Activated naive CD4-positive, alpha-beta T cell treated with anti-CD3 and anti-CD28 coated beads, Interleukin-2, amount 50 U/mL, for 16 hours (primary cell): ENCODE measurements around the gene LYSMD4.

Source experiments
- DNase-seq: peaks from one replicate; pipeline ENCODE4 v3.0.0-alpha.2; 2020

Gene LYSMD4

DNA sequence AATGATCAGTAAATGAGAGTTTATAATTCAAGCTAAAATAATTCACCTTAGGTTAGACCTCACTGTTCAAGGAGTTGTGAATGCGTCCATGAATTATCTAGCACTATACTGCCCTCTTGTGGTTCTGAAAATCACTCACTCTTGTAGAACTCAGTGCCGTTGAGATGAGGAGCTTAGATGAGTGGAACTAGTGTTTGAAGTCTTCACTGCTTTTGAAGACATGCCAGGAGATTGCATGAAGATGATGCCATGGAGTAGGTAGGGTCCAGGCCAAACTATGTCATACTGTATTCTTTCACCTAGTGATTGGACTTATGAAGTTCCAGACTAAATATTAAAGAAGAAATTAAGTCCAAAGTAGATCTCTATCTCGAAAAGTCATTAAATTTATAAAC is 28.8 kb downstream of the LYSMD4 start:
- DNase-seq: no peak

DNA sequence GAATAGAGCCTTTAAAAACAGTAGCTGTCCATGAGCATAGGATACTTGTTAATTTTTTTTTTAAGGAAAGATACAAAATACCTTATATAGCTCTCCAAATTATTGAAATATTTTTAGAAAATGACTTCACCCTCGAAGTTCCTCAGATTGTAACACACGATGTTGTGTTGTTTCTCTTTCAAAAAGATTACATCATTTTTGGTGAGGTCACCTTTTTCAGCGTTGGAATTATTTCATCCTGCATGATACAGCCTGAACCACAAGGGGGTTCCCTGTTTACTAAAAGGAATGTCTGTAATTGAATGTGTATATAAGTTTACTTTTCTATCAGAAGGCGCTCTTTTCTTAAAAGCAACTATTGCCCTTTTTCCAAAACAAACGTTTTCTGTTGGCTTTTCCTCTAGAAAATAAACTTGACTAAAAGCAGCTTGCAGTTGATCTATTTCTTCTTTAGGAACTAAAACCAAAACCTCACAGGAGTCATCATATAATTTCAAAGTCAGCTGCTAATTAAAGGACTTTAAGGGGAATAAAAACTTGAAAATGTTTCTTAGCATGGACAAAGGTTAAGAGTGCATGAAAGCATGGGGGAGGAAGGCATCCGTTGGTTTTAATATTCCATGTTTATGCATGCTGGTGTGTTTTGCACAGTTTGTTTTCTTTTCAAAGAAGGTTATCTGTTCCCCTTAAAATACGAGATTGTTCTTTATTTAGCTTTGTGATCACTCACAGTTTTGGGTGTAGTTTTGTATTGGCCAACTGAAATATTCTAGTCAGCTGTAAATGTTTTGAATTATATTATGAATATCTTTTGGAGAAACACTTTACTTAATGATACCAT is 29.4 kb downstream of the LYSMD4 start:
- DNase-seq: no peak

DNA sequence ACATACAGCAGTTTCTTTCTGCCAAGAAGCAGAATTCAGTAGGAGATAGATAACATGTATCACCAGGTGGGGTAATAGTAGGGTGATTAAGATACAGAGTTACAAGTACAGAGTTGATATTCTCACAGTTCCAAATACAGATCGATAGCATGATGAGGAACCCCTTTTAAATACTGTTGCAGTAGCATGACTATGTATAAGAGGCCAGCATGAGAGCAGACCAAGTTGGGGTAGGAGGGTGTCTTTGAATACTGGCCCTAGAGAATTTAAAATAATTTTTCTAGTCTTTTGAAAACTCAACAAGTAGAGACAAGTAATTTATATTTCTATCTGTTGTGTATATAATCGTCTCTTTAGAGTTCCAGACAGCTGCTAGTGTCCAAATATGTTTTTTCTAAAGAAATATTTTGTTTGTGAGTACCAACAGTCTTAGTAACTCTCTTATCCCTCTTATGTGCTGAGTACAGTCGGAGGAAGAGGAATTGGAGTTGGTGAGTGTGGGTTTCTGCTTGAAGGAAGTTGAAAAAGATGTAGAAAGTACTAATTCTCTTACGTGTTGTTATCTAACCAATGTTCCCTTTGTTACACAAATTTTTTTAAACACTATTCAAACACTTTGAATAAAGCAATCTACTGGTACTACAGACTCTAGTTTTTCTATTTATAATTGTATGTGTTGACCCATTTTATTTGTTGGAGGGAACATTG is 30.2 kb downstream of the LYSMD4 start:
- no peak for DNase-seq

DNA sequence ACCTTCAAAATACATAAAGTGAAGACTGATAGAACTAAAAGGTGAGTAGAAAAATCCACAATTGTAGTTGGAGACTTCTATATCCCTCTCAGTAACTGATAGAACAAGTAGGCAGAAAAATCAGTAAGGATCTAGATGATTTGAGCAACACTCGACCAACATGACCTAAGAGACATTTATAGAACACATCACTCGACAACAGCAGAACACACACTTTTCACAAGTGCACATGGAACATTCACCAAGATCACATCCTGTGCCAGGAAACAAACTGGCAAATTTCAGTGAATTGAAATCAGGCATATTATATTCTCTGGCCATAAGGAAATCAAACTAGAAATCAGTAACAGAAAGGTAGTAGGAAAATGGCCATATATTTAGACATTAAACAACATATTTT is 37.1 kb downstream of the LYSMD4 start:
- DNase-seq: no peak

DNA sequence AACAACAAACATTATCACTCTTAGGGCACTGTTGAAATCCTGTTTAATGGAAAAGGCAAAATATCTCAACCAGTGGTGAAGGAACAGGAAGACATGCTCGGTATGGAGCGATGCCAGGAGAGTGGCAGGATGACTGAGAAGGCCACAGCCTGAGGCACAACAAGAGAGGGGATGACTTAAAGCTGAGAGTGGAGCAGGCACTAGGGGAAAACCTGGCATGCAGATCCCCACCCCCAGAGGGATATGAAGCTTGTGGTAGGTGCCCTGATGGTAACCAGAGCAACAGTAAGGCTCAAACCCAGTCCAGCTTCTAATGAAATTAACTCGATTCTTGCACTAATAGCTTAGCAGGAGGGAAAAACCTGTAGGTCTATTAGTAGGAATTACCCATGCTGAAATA is 40.4 kb downstream of the LYSMD4 start:
- DNase-seq: no peak

DNA sequence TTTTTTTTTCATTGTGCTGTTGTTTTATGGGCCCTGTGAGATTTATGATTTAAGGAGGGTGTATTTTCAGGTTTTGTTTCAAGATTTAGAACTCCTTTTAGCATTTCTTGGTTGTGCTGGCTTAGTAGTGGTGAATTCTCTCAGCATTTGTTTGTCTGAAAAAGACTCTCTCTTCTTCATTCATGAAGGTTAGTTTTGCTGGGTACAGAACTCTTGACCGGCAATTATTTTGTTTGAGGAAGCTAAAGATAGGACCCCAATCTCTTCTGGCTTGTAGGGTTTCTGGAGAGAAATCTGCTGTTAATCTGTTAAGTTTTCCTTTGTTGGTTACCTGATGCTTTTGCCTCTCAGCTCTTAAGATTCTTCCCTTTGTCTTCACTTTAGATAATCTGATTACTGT is 46.9 kb downstream of the LYSMD4 start:
- DNase-seq: no peak

DNA sequence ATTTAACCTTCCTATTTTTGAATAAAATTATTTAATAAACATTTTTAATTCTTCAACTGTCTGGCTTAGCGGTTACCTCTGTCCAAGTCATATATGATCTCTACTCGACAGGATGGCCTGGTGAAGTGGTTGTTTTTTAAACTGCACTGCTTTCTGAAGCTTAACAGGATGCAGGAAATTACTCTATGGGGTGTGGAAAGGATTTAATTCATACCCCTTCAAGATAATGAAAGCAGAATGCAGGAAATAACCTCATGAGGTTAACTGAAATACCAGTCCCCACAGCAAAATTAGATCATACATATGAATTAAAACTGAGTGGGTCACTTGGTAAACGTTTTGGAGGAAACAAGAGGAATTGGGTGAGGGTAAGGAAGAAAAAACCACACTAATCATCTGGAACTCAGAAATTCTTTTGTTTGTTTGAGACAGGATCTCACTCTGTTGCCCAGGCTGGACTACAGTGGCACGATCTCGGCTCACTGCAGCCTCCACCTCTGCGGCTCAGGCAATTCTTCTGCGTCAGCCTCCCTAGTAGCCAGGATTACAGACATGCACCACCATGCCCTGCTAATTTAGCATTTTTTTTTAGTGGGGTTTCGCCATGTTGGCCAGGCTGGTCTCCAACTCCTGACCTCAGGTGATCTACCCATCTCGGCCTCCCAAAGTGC is 50.1 kb downstream of the LYSMD4 start:
- DNase-seq: no peak

DNA sequence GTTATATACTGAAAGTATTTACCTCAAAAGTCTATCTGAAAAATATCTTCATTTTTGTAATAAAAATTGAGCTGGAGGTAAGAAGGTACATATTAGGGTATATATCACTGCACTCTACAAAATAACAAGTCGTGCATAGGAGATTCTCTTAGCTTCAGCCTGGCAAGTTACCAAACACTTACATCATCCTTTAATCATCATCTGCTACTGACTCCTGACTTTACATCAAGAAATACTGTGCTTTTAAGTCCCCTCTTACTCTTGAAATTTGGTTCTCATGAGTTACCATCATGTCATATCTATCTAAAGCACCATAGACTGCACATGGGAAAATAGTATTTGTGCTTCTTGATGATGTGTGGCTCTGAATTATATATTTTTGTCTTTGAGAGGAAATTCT is 50.8 kb downstream of the LYSMD4 start:
- no peak for DNase-seq

DNA sequence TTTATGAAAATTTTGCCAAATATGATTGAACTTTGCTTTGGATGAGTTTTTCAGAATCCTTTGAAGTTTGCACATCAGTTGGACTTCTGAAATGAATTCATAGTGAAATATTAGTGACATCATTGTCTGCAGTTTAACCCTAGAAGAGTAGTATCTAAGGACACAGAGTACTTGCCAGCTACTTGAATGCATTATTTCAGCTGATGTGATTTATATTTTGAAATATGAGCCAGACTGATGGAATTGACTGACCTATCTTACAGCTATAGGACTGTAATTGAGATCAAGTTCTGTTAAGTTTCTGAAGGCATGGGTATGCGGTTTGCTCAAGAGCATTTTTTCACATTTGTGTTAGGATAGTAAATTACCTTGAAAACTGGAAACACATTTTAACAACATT is 51.2 kb downstream of the LYSMD4 start:
- DNase-seq: no peak

DNA sequence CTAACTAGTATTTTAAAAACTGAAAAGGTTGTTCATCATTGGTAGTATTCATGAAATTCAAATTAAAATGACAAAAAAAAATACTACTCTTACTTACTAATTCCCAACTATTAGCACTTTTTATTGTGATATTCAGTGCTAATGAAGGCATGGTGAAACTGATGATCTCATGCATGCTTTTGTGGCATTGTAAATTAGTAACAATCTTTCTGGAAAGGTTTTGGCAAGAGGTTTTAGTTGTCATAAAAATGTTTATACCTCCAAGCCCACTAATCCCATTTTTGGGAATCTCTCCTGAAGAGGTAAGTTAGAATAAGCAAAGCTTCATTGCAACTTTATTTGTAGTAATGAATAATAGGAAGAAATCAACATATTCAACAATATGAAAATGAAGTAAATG is 53.0 kb downstream of the LYSMD4 start:
- no peak for DNase-seq

DNA sequence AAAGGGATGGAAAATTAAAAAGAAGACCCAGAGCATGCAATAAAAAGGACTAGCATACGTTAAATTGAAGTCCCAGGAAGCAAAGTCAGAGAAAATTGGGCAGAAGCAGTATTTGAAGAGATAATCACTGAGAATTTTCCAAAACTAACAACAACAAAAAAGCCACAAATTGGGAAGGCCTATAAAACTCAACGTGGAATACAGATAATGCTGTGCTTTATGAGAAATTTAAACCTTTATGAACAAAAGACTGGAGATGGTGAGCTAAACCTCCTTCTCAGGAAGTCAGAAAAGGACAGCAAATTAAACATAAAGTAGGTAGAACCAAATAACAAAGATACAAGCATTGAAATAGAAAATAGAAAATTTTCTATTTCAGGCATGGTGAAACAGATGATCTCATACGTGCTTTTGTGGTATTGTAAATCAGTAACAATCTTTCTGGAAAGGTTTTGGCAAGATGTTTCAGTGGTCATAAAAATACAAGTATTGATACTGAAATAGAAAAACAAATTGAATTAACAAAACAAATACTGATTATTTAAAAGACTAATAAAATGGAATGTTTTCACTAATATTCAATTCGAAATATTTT is 55.6 kb downstream of the LYSMD4 start:
- DNase-seq: no peak
